Smooth muscle cell of the brain vasculature (primary cell): ENCODE data around the gene FJX1.

Experiments used
- DNase-seq: peaks from one replicate; pipeline ENCODE4 v3.0.0-alpha.2; 2012; ENCODE audit warnings: low read depth, low spot score

The FJX1 gene

GRCh38 chr11:35606206-35606605 lies 12.1 kb upstream of the FJX1 start:
- DNase-seq = no peak

GRCh38 chr11:35608502-35608901 lies 9.8 kb upstream of the FJX1 start:
- no peak for DNase-seq

- DNase-seq = no peak
These were observed 8.6 kb upstream of the FJX1 start for GRCh38 chr11:35609656-35610055.

GRCh38 chr11:35610631-35611030 lies 7.6 kb upstream of the FJX1 start:
- no peak for DNase-seq

GRCh38 chr11:35611741-35612140 lies 6.5 kb upstream of the FJX1 start:
- DNase-seq = no peak

GRCh38 chr11:35614939-35615569 lies 3.2 kb upstream of the FJX1 start:
- no peak for DNase-seq

- no peak for DNase-seq
These were observed 2.0 kb upstream of the FJX1 start for GRCh38 chr11:35615921-35616900.

- DNase-seq = no peak
These were observed 959 bp upstream of the FJX1 start for GRCh38 chr11:35617316-35617686.

- DNase-seq = no peak
These were observed 346 bp downstream of the FJX1 start for GRCh38 chr11:35618497-35619115.

GRCh38 chr11:35619116-35619854 lies 1.0 kb downstream of the FJX1 start:
- DNase-seq = no peak

- DNase-seq = no peak
These were observed 1.8 kb downstream of the FJX1 start for GRCh38 chr11:35619855-35620640.

GRCh38 chr11:35620795-35621194 lies 2.5 kb downstream of the FJX1 start:
- DNase-seq = no peak

- DNase-seq = no peak
These were observed 3.4 kb downstream of the FJX1 start for GRCh38 chr11:35621620-35622019.

GRCh38 chr11:35622070-35622469 lies 3.8 kb downstream of the FJX1 start:
- DNase-seq = no peak

GRCh38 chr11:35623621-35624168 lies 5.4 kb downstream of the FJX1 start:
- peak; percentile 63 for DNase-seq

GRCh38 chr11:35624316-35624715 lies 6.1 kb downstream of the FJX1 start:
- no peak for DNase-seq

GRCh38 chr11:35624781-35625180 lies 6.5 kb downstream of the FJX1 start:
- no peak for DNase-seq

- no peak for DNase-seq
These were observed 8.2 kb downstream of the FJX1 start for GRCh38 chr11:35626501-35626900.

- DNase-seq = no peak
These were observed 11.3 kb downstream of the FJX1 start for GRCh38 chr11:35629511-35629910.

GRCh38 chr11:35629914-35630313 lies 11.7 kb downstream of the FJX1 start:
- peak; percentile 71 for DNase-seq

- no peak for DNase-seq
These were observed 13.6 kb downstream of the FJX1 start for GRCh38 chr11:35631891-35632290.
